NOMO-1 (cell line): Measurements from ENCODE around the gene LDB3.
"Not testable (repeated sequence)": the region's sequence is repeated elsewhere in the genome, so short reads cannot be mapped to it uniquely, and the experiment has no call there.

Experiments
- DNase-seq, 2 experiments: peaks; one replicate each; lab custom pipeline; 2025; ENCODE audit not compliant: unreplicated experiment in 2 of 2; lab: John Stamatoyannopoulos, UW

LDB3 gene, protein sequence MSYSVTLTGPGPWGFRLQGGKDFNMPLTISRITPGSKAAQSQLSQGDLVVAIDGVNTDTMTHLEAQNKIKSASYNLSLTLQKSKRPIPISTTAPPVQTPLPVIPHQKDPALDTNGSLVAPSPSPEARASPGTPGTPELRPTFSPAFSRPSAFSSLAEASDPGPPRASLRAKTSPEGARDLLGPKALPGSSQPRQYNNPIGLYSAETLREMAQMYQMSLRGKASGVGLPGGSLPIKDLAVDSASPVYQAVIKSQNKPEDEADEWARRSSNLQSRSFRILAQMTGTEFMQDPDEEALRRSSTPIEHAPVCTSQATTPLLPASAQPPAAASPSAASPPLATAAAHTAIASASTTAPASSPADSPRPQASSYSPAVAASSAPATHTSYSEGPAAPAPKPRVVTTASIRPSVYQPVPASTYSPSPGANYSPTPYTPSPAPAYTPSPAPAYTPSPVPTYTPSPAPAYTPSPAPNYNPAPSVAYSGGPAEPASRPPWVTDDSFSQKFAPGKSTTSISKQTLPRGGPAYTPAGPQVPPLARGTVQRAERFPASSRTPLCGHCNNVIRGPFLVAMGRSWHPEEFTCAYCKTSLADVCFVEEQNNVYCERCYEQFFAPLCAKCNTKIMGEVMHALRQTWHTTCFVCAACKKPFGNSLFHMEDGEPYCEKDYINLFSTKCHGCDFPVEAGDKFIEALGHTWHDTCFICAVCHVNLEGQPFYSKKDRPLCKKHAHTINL

DNA sequence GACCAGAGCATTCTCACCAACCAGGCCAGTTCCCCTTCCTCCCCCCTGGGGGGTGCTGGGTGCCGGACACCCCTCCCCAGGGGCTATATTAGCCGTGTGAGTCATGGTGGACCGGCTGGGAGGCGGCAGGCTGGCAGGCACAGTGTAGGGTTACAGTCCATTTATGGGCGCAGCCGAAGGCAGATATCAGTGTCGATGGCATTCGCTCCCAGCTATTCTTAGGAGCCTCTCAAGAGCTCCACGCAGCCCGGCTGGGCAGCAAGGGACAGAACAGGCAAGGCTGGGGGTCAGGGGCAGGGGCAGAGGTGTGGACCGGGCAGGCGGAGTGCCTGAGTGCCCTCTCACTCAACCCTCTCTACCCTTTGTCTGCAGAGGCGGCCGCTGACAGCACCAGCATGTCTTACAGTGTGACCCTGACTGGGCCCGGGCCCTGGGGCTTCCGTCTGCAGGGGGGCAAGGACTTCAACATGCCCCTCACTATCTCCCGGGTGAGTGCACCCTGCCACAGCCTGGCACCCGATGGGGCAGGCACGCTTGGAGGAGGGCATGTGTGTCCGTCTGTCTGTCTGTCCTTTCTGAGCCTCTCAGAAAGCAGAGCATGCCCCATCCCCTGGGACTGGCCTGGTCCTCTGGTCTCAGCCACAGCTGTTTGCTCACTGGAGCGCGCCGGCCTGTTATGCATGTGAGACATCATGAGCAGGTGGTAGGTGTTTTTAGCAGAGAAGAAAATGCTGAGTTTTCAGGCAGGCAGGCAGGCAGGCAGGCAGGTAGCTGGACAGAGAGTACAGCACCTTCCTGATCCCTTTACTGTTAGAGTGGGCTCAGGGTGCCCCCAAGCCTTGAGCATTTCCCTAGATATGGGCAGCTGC, at the start of gene LDB3:
Gene LDB3 (plus strand): TSS at position 215 of the 869 bp plus-strand sequence. CDS start 181 bp downstream, at position 396.
- no peak for DNase-seq

DNA sequence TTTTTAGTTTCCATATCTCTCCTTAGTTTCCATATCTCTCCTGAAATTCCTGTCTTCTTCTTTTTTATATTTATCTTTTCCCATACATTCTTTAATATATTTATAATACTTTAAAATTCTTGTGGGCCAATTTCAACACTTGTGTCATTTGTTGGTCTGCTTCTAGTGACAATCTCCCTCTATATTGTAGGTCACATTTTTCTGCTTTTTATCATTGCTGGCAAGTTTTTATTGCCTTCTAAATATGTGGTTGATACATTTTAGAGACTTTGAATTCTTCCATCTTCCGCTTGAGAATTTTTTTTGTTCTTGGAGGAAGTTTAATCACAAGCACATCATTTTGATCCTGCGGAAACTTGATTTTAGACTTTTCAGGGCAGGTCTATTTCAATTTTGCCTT, 40.0 kb upstream of the LDB3 start:
- no peak for DNase-seq

DNA sequence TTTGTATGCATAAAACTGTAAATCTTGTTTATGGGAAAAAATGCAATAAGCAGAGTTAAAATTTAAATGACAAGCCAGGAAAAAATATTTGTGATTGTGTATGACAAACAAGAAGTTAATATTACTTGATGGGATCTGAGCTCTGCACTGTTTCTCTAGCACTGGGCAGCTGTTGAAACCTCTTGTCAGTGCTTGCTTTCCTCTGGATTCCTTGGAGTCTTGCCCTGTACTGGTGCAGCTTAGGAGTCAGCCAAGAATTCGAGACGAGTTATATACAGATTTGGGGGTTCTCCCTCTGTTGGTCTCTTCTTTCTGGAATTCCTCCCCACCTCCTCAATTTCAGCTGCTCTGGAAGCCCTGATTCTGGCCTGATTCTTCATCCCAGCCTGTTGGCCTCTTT, 38.2 kb upstream of the LDB3 start:
- no peak for DNase-seq

DNA sequence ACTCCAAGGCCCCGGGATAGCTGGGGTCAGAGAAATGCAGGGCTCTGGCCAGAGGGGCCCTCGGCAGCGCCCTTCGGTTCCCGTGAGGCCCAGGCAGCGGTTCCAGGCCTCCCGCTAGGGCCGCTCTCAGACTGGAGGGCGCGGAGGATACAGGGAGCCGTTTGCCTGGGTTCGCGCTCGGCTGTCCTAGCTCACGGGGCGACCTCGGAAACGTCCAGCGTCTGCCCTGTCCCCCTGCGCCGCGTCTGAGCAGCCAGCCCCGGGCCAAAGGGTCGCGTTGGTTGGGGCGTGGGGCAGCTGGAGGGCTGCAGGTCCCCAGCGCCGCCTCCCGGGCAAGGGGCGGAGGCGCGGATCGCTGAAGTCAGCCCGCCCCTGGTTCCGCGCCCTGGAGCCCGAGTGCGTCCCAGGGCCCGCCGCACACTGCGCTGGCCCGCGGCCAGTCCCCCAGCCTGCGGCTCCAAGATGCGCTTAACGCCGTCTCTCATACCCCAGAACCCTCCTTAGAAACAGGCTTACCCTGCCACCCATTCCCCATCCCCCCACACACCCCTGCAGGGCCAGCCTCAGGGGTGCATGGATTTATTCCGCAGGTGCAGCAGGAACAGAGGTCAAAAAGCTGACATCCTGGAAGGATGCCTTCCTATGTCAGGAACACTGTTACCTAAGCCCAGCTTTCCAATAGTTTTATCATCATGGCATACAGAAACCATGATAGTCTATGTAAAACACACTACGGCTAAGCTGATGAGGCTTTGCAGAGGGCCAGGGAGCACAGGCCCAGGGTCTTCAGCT, 36.1 kb upstream of the LDB3 start:
- DNase-seq, result no peak

DNA sequence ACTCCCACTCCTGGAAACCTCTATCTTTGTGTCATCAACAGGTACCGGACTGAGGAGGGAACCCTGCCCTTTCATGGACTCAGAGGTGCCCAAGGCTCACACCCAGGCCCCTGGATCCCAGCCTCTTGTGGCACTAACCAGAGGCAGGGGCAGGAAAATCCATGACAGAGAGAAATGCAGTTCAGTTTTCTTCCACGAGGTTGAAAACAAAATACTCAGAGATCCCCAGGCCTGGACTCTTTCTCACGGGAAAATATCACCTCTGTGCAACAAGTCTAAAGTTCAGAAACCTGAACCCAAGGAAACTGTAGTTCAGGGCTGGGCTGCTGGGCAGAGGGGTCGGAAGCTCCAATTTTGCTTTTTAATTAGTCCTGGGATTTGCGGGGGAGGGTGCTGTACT, 35.4 kb upstream of the LDB3 start:
- no peak for DNase-seq

DNA sequence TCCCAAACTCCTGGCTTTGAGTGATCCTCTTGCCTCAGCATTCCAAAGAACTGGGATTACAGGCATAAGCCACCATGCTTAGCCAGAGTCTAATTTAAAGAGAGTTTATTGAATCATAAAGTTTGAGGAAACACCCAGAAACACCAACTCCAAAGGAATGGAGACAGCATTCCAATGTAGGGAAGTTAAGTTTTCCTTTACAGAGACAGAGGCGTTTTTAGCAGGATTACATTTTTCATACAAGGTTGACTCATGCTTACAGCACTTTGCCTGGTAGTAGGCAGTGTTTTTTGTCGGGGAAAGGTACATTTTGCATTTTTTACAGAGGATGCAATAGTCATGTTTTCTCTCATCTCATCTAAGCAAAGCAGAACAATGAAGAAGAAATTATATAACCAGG, 32.9 kb upstream of the LDB3 start:
- no peak for DNase-seq

DNA sequence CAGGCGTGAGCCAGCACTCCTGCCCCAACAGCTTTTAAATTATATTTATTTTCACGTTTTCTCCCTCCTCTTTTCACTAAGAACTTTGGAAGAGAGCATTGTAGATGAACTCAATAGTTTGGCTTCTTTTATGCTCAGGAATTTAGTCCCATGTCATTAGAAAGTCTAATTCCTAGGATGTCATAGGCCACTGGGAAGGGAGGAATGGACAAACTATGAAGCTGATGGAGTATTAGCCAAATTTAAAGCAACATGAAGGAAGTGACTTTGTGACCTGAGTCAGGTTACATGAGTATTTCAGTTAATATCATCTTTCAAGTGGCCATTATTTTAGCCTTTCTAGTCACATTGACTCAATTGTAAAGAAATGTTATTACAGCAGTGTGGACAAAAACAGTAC, 32.0 kb upstream of the LDB3 start:
- no peak for DNase-seq

DNA sequence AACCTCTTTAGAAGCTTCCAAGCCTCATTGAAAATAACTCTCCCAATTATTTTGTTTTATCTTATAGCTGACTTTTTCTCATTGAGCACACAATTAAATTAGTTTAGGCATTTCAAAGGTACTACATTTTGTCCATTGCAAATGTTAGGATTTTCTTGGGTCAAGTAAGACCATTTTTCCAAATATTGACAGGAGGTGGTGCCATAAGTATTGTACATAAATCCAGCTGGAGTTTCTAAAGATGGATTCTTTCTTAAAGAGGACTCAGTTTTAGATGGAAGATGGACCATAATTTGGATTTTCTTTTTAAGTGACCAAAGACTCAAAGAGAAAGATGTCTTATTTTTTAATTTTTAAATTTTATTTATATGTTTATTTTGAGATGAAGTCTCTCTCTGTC, 26.3 kb upstream of the LDB3 start:
- DNase-seq, result no peak

DNA sequence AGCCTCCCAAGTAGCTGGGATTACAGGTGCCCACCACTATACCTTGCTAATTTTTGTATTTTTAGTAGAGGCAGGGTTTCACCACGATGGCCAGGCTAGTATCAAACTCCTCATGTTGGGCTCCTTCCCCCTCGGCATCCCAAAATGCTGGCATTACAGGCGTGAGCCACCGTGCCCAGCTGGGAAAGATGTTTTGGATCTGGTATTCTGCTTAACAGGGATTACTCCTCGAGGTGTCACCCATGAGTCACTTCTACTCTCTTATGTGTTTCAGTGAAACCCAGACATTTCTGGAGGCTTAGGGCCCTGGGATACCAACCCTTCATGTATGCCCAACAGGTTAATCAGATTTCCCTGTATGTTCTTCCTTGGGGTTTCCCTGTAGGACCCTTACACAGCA, 25.8 kb upstream of the LDB3 start:
- no peak for DNase-seq

DNA sequence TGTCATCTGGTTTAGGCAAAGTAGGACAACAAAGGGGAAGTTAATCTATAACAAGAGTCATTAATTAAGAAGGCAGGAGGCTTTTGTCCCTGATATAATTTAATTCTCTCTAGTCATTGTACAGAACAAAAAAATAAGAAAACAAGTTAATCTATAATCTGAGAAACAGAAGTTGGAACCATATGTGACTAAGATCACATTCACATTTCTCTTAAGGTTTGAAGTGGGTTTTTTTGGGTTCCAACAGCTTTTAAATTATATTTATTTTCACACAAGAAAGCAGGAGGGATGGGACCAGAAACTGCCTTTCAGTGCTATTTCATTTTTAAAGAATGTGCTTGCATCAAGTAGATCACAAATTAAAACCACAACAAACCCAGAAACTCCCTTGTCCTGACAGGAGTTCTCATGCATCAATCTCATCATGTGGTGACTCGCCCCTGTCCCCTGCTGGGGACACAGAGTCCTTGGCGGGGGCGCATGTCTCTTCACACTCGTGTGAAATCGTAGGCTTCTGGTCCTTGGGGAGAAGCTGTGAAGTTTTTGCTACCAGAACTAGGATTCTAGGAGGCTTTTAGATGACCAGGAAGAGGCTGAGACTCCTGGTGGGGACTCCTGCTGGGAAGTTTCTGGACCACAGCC, 24.0 kb upstream of the LDB3 start:
- no peak for DNase-seq

DNA sequence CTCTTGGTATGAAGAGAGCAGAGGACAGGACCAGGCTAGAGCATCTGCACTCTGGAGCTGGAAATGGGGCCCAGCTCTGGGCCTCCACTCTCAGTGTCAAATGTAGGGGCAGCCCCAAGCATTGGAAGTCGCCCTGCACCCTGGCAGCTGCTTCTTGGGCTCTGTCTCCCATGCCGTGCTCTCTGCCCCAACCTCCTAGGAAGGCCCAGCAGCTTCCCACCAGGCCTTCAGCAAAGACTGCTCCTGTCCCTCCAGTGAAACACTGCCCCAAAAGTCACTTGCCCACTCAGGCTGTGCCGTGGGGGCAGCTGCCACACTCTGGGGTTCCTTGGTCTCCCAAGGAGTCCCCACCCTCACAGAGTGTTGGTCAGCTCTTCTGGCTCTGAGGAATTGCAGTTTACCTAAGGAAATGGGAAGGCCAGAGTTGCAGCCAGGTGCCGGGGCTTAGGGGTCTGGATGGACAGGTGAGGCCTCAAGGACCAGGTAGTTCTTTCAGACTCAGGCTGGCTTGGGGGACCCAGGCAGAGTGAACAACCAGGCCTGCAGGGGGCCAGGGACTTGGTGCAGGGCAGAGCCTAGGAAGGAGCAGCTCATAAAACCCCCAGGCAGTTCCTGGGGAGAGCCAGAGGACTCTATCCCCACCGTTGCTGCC, 23.4 kb upstream of the LDB3 start:
- DNase-seq, result no peak

DNA sequence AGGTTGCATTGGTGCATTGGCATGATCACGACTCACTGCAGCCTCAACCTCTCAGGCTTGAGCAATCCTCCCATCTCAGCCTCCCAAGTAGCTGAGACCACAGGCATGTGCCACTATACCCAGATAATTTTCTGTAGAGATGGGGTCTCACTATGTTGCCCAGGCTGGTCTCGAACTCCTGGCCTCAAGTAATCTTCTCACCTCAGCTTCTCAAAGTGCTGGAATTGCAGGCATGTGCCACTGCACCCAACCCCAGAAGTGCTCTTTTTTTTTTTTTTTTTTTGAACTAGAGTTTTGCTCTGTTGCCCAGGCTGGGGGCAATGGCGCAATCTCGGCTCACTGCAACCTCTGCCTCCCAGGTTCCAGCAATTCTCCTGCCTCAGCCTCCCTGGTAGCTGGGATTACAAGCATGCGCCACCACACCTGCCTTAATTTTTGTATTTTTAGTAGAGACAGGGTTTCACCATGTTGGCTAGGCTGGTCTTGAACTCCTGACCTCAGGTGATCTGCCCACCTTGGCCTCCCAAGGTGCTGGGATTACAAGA, 22.6 kb upstream of the LDB3 start:
- not testable (repeated sequence) for DNase-seq

DNA sequence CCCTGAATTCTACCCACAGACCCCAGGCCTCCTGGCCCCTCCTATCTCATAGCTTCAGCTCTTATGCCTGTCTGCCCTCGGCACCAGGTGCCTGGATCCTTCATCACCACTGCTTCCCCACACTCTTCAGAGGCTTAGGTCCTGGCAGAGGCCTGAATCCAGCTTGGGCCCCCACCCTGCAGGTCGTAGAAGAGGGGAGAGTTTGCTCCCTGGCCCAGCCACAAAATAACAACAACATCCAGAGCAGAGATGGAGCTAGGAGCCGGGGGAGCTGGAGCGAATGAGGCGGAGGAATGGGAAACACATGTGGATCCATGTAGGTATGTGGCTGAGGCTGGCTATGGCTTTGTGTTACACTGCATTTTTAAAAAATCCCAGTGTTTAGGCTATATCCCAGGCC, 21.8 kb upstream of the LDB3 start:
- DNase-seq, result no peak

DNA sequence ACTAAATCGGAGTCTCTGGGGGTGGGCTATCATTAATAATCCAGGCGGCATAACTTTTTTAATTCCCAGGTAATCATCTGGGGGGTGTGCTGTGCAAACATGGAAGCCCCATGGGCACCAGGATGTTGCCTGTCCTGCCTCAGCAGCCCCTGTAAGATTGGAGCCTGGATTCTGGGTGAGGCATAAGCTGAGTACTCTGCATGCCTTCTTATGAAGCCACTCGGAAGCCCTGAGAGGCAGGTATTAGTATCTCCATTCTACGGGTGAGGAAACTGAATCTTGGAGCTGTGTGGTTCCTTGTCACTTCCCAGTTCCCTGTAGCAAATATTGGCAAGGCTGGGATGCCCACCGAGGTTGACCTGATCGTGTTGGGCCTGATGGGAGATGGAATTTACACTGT, 21.4 kb upstream of the LDB3 start:
- no peak for DNase-seq

DNA sequence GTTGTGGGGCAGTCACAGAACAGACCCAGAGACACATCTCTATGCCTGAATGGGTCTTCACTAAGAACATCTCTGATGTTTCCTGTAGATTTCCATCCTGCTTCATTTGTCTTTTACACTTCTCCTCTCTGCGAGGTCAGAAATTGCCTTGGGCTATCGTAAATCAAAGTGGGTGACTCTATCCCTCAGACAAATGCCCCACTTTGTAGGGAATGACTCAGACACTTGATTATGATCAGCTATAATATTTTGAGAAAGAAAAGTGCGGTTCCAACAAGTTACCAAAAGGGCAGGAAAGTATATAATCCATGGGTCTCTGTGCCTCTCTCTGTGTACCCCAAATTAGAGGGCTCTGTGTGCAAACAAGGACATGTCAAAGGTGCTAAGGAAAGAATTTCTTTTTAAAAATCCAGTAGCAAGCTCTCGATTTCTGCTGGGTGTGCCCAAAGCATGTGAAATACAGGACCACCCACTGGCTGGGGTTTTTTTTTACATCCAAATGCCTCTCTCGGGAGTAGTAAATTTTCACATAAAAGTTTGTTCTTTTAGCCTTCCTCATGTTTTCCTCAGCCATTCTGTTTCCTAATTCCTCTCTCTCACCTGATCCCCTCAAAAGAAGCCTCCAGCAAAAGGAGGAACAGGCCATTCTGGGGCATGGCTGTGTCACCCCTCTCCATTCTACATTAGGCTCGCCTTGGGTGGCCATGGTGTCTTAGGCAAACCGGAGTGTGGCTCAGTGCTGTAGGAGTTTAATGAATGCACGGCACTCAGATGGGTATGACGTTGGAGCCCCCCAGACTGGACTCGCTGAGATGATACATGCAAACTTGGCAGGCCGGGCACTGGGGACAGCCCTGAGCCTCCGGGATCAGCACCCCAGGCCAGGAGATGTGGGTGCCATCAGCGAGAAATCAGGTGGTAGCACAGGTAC, 20.3 kb upstream of the LDB3 start:
- DNase-seq, result no peak

DNA sequence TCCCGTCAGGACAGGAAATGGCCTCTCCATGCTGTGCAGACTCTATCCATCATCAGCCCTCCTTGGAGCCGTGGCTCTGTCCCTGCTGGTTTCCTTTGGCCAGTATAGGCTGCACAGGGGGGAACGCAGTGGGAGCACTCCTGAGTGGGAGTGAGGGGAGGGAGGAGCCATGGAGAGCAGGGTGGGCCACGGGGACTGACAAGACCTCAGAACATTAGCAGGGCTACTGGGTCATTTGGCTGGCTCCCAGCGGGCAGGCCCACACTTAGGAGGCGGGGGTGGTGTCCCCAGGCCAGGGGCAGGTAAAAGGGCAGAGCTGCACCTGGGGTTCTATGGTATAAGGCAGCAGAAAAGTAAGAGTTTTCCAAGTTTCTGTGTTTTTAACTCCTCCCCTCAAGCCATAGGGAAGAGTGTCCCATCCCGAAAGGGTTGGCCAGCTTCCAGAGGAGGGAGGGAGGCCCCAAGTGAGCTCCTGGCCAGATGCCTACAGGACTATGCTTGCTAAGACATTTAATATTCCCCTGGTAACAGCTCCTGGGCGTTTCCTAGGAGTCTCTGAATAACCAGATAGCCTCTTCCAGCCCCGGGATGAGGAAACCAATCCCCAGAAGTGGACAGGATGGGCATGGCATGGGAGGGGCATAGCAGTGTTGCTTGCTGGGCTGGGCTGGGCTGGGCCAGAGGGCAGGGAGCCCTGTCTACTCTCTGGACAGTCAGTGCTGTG, 19.4 kb upstream of the LDB3 start:
- no peak for DNase-seq

DNA sequence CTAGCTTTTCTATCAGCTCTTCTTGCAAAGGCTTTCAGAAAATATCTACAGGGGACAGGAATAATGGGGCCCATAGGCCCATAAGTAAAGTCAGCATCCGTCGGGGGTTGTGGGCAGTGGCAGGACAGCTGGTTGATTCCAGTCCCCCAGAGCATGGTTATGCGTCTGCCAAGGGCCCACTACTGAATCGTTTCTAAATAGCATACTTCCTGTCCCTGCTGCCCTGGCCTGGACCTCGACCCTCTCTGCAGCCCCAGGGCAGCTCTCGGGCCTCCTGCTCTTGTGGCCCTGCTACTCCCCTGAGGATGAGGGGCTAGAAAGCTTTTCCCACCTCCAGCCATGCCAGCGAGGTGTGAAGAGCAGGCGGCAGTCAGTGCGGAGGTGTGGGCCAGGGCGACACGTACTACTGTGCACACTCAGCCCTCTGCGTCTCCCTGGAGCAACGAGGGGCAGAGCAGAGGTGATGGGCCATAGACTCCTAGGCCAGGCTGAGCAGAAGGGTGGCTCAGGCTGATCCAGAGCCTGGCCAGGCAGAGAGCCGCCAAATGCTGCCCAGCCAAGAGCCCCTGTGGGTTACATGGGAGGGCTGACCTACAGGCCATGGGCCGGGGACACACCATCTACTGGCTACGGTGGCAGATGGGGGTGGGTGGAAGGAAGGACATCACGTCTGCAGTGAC, 18.7 kb upstream of the LDB3 start:
- DNase-seq, result no peak
